T-helper 17 cell (primary cell): ENCODE measurements around the gene STARD5. TPM values are rescaled to one million over a fixed set of nuclear protein-coding genes. Genes with fewer than 3 reads are reported as not detected.

Experiments used
- ATAC-seq: fragments of 150-1000 bp; cut with Tn5 transposase; 2 replicates; pipeline ENCODE4 v1.10.0; 2021; ENCODE audit warnings: mild to moderate bottlenecking, moderate library complexity
- DNase-seq, 3 donors: peaks; one replicate each; pipeline versions ENCODE4 v3.0.0 to v3.0.0-alpha.2; 2020 to 2021
- H3K9me3 ChIP-seq: one replicate; pipeline ENCODE4 v1.7.0; 2013; ENCODE audit warnings: low read length, mild to moderate bottlenecking; ENCODE audit not compliant: control insufficient read depth, poor library complexity, severe bottlenecking
- H3K27ac Mint-ChIP-seq: one replicate; pipeline ENCODE4 v1.8.0; 2022; ENCODE audit warnings: mild to moderate bottlenecking, moderate library complexity, mixed read lengths
- H3K27me3 Mint-ChIP-seq: one replicate; pipeline ENCODE4 v1.8.0; 2022; ENCODE audit warnings: mixed read lengths
- H3K36me3 Mint-ChIP-seq: one replicate; pipeline ENCODE4 v1.8.0; 2022; ENCODE audit warnings: low read depth, mixed read lengths
- H3K4me1 Mint-ChIP-seq: one replicate; pipeline ENCODE4 v1.8.0; 2022; ENCODE audit warnings: mild to moderate bottlenecking, mixed read lengths
- H3K4me3 Mint-ChIP-seq: one replicate; pipeline ENCODE4 v1.8.0; 2022; ENCODE audit warnings: mild to moderate bottlenecking, moderate library complexity, mixed read lengths
- total RNA-seq, 4 donors: library from RNA in 2 of 4; stranded (reverse) in 2 of 4; gene quantifications; one replicate each; pipeline ENCODE4 v1.2.3 and lab custom pipeline; 2022 to 2026

The STARD5 gene
- total RNA-seq, 2 donors from 2014 or later = 4.3 to 4.6 TPM

GRCh38 chr15:81292523-81293001 lies 31.4 kb downstream of the STARD5 start:
- peak; percentile 49 for ATAC-seq
- H3K27ac Mint-ChIP-seq = peak overlapping the region; percentile 83
- H3K4me3 Mint-ChIP-seq = peak overlapping the region; percentile 100

GRCh38 chr15:81291916-81292522 lies 31.9 kb downstream of the STARD5 start:
- H3K4me3 Mint-ChIP-seq = peak overlapping the region; percentile 100

More at GRCh38 chr15:81292523-81293001, 31.4 kb downstream of the STARD5 start:
- peak; percentile 37 to 48 (median 39) for DNase-seq
- peaks cover 69% of the 10 kb centered on the region for H3K4me1 Mint-ChIP-seq
- no peaks in the 10 kb centered on the region for H3K27me3 Mint-ChIP-seq
- H3K36me3 Mint-ChIP-seq = peaks cover 6% of the 10 kb centered on the region
- no peaks in the 10 kb centered on the region for H3K9me3 ChIP-seq

GRCh38 chr15:81289910-81290309 lies 34.0 kb downstream of the STARD5 start:
- Mint-ChIP-seq H3K36me3 (peaks cover 2% of the 10 kb centered on the region), H3K4me3 (peak overlapping the region; percentile 55), H3K4me1 (peaks cover 71% of the 10 kb centered on the region), H3K27me3 (no peaks in the 10 kb centered on the region), H3K27ac (peak overlapping the region; percentile 83)
- ATAC-seq (no peak), DNase-seq (no peak)
- H3K9me3 ChIP-seq = no peaks in the 10 kb centered on the region

More at GRCh38 chr15:81291916-81292522, 31.9 kb downstream of the STARD5 start:
- DNase-seq (no peak), ATAC-seq (no peak)
- H3K27me3 Mint-ChIP-seq = no peaks in the 10 kb centered on the region
- H3K9me3 ChIP-seq = no peaks in the 10 kb centered on the region
- H3K36me3 Mint-ChIP-seq = peaks cover 5% of the 10 kb centered on the region
- H3K4me1 Mint-ChIP-seq = peaks cover 69% of the 10 kb centered on the region
- peak overlapping the region; percentile 83 for H3K27ac Mint-ChIP-seq

- no peak overlapping the region for H3K4me3 Mint-ChIP-seq
- no peaks in the 10 kb centered on the region for H3K36me3 Mint-ChIP-seq
- DNase-seq (no peak), ATAC-seq (no peak)
- H3K27me3 Mint-ChIP-seq = no peaks in the 10 kb centered on the region
- H3K4me1 Mint-ChIP-seq = peaks cover 62% of the 10 kb centered on the region
- no peaks in the 10 kb centered on the region for H3K9me3 ChIP-seq
- peak overlapping the region; percentile 83 for H3K27ac Mint-ChIP-seq
Measured at GRCh38 chr15:81288616-81289015, 35.3 kb downstream of the STARD5 start.

GRCh38 chr15:81288040-81288439 lies 35.9 kb downstream of the STARD5 start:
- DNase-seq (no peak), ATAC-seq (no peak)
- Mint-ChIP-seq H3K4me3 (no peak overlapping the region), H3K27ac (peak overlapping the region; percentile 83), H3K4me1 (peaks cover 61% of the 10 kb centered on the region), H3K36me3 (no peaks in the 10 kb centered on the region), H3K27me3 (no peaks in the 10 kb centered on the region)
- H3K9me3 ChIP-seq = no peaks in the 10 kb centered on the region

GRCh38 chr15:81286621-81287121 lies 37.3 kb downstream of the STARD5 start:
- Mint-ChIP-seq H3K4me3 (peak overlapping the region; percentile 61), H3K36me3 (no peaks in the 10 kb centered on the region), H3K4me1 (peaks cover 54% of the 10 kb centered on the region), H3K27me3 (no peaks in the 10 kb centered on the region), H3K27ac (peak overlapping the region; percentile 83)
- no peak for DNase-seq
- ATAC-seq = peak; percentile 97
- no peaks in the 10 kb centered on the region for H3K9me3 ChIP-seq

GRCh38 chr15:81285461-81285860 lies 38.5 kb downstream of the STARD5 start:
- H3K27ac Mint-ChIP-seq = peak overlapping the region; percentile 83
- no peaks in the 10 kb centered on the region for H3K36me3 Mint-ChIP-seq
- no peaks in the 10 kb centered on the region for H3K9me3 ChIP-seq
- H3K4me1 Mint-ChIP-seq = peaks cover 55% of the 10 kb centered on the region
- H3K4me3 Mint-ChIP-seq = peak overlapping the region; percentile 66
- DNase-seq (no peak), ATAC-seq (no peak)
- H3K27me3 Mint-ChIP-seq = no peaks in the 10 kb centered on the region

- Mint-ChIP-seq H3K4me3 (no peak overlapping the region), H3K27ac (peak overlapping the region; percentile 83), H3K36me3 (no peaks in the 10 kb centered on the region), H3K27me3 (no peaks in the 10 kb centered on the region), H3K4me1 (peaks cover 57% of the 10 kb centered on the region)
- no peak for ATAC-seq
- DNase-seq = no peak
- H3K9me3 ChIP-seq = no peaks in the 10 kb centered on the region
Measured at GRCh38 chr15:81284256-81285031, 39.5 kb downstream of the STARD5 start.

GRCh38 chr15:81282911-81283310 lies 41.0 kb downstream of the STARD5 start:
- no peaks in the 10 kb centered on the region for H3K9me3 ChIP-seq
- H3K27me3 Mint-ChIP-seq = no peaks in the 10 kb centered on the region
- no peaks in the 10 kb centered on the region for H3K36me3 Mint-ChIP-seq
- H3K27ac Mint-ChIP-seq = no peak overlapping the region
- DNase-seq (no peak), ATAC-seq (no peak)
- no peak overlapping the region for H3K4me3 Mint-ChIP-seq
- H3K4me1 Mint-ChIP-seq = peaks cover 52% of the 10 kb centered on the region

- no peaks in the 10 kb centered on the region for H3K36me3 Mint-ChIP-seq
- DNase-seq = no peak
- ATAC-seq = no peak
- no peak overlapping the region for H3K4me3 Mint-ChIP-seq
- peaks cover 49% of the 10 kb centered on the region for H3K4me1 Mint-ChIP-seq
- no peak overlapping the region for H3K27ac Mint-ChIP-seq
- no peaks in the 10 kb centered on the region for H3K27me3 Mint-ChIP-seq
- H3K9me3 ChIP-seq = no peaks in the 10 kb centered on the region
Measured at GRCh38 chr15:81282606-81282895, 41.4 kb downstream of the STARD5 start.

GRCh38 chr15:81281766-81282605 lies 42.0 kb downstream of the STARD5 start:
- ATAC-seq (no peak), DNase-seq (no peak)
- peaks cover 46% of the 10 kb centered on the region for H3K4me1 Mint-ChIP-seq
- H3K27me3 Mint-ChIP-seq = no peaks in the 10 kb centered on the region
- H3K4me3 Mint-ChIP-seq = no peak overlapping the region
- H3K9me3 ChIP-seq = no peaks in the 10 kb centered on the region
- H3K36me3 Mint-ChIP-seq = no peaks in the 10 kb centered on the region
- no peak overlapping the region for H3K27ac Mint-ChIP-seq

- Mint-ChIP-seq H3K4me1 (peaks cover 40% of the 10 kb centered on the region), H3K4me3 (no peak overlapping the region), H3K36me3 (no peaks in the 10 kb centered on the region), H3K27ac (no peak overlapping the region), H3K27me3 (no peaks in the 10 kb centered on the region)
- H3K9me3 ChIP-seq = no peaks in the 10 kb centered on the region
- ATAC-seq (no peak), DNase-seq (no peak)
Measured at GRCh38 chr15:81281456-81281735, 42.5 kb downstream of the STARD5 start.
